B cell (primary cell): ENCODE measurements around the gene ARMC5. TPM values are rescaled to one million over a fixed set of nuclear protein-coding genes. Genes with fewer than 3 reads are reported as not detected.

Source experiments
- ATAC-seq: fragments of 200-7000 bp; cut with Tn5 transposase; one replicate; pipeline ENCODE4 v1.10.0; 2021; ENCODE audit warnings: low read depth, mild to moderate bottlenecking, moderate number of reproducible peaks, moderate library complexity
- CTCF ChIA-PET: fragments of 350-600 bp; sonication (Branson Sonifier 250); formaldehyde crosslinking; loops from one replicate; lab custom pipeline; 2021; ENCODE audit warnings: antibody characterized with exemption, inconsistent platforms; lab: Charles Lee
- POLR2A ChIA-PET: fragments of 350-600 bp; sonication (Branson Sonifier 250); formaldehyde crosslinking; loops from one replicate; lab custom pipeline; 2021; ENCODE audit warnings: antibody characterized with exemption; lab: Charles Lee
- DNase-seq: peaks from one replicate; pipeline ENCODE4 v3.0.0; 2013
- H2AFZ ChIP-seq: 2 replicates; pipeline ENCODE4 v1.6.1; 2012; ENCODE audit warnings: mild to moderate bottlenecking, low read depth, low read length; ENCODE audit not compliant: insufficient read depth, poor library complexity, severe bottlenecking
- H3K27ac ChIP-seq, 2 donors: 1 replicate in 1 of 2; 2 replicates in 1 of 2; pipeline ENCODE4 v1.5.1; 2012 to 2013; ENCODE audit warnings: low read length in 2 of 2, mild to moderate bottlenecking in 2 of 2, moderate library complexity in 1 of 2
- H3K27me3 ChIP-seq, 4 experiments: fragments of 200-600 bp in 1 of 4; sonication (generic) in 1 of 4; replicated peaks in 1 of 4; 1 replicate in 2 of 4; 2 replicates in 2 of 4; pipeline versions ENCODE4 v1.6.1 to v1.7.0; 2013 to 2016; ENCODE audit warnings: low read length in 3 of 4, mild to moderate bottlenecking in 2 of 4, mixed read lengths in 1 of 4, moderate library complexity in 1 of 4; ENCODE audit not compliant: insufficient read depth in 4 of 4, control insufficient read depth in 3 of 4; ENCODE audit errors: control extremely low read depth in 1 of 4
- H3K36me3 ChIP-seq, 2 experiments: replicated peaks in 1 of 2; 1 replicate in 1 of 2; 2 replicates in 1 of 2; pipeline versions ENCODE4 v1.6.1 to v1.7.1; 2013; ENCODE audit warnings: low read length in 1 of 2; ENCODE audit not compliant: insufficient read depth in 2 of 2, control insufficient read depth in 1 of 2; ENCODE audit errors: control extremely low read depth in 1 of 2, extremely low read depth in 1 of 2
- H3K4me1 ChIP-seq, 2 donors: fragments of 200-600 bp in 1 of 2; sonication (generic) in 1 of 2; 1 replicate in 1 of 2; 2 replicates in 1 of 2; pipeline versions ENCODE4 v1.5.1 to v1.6.1; 2013 to 2017; ENCODE audit warnings: low read length in 2 of 2; ENCODE audit not compliant: control insufficient read depth in 2 of 2, insufficient read depth in 2 of 2
- H3K4me2 ChIP-seq: replicated peaks from 2 replicates; pipeline ENCODE3; 2012; ENCODE audit warnings: mild to moderate bottlenecking, low read depth, low read length; ENCODE audit not compliant: poor library complexity, severe bottlenecking
- H3K4me3 ChIP-seq, 5 experiments: fragments of 200-600 bp in 1 of 5; sonication (generic) in 1 of 5; 1 replicate in 3 of 5; 2 replicates in 2 of 5; pipeline versions ENCODE4 v1.5.1 to v1.7.0; 2011 to 2016; ENCODE audit warnings: low read length in 4 of 5, mild to moderate bottlenecking in 4 of 5, low read depth in 2 of 5, control low read depth in 1 of 5, moderate library complexity in 1 of 5; ENCODE audit not compliant: insufficient read depth in 1 of 5; ENCODE audit errors: control extremely low read depth in 1 of 5, extremely low read depth in 1 of 5
- H3K79me2 ChIP-seq: fragments of 200-600 bp; sonication (generic); one replicate; pipeline ENCODE4 v1.6.0; 2016; ENCODE audit warnings: low read length; ENCODE audit not compliant: control insufficient read depth, insufficient read depth
- H3K9ac ChIP-seq: fragments of 200-600 bp; sonication (generic); 2 replicates; pipeline ENCODE4 v1.6.1; 2017; ENCODE audit warnings: mild to moderate bottlenecking, low read length, moderate library complexity
- H3K9me3 ChIP-seq, 3 donors: one replicate each; pipeline versions ENCODE4 v1.6.1 to v1.7.1; 2013; ENCODE audit warnings: low read length in 2 of 3; ENCODE audit not compliant: control insufficient read depth in 2 of 3, insufficient read depth in 1 of 3; ENCODE audit errors: control extremely low read depth in 1 of 3
- H4K20me1 ChIP-seq: 2 replicates; pipeline ENCODE4 v1.6.0; 2012; ENCODE audit warnings: mild to moderate bottlenecking, low read length; ENCODE audit not compliant: insufficient read depth, control insufficient read depth, poor library complexity, severe bottlenecking
- H3K27ac Mint-ChIP-seq: one replicate; pipeline ENCODE4 v1.8.0; 2021; ENCODE audit warnings: mixed read lengths
- H3K27me3 Mint-ChIP-seq: one replicate; pipeline ENCODE4 v1.8.0; 2021; ENCODE audit warnings: mixed read lengths
- H3K4me1 Mint-ChIP-seq: one replicate; pipeline ENCODE4 v1.8.0; 2021; ENCODE audit warnings: mixed read lengths
- H3K4me3 Mint-ChIP-seq: one replicate; pipeline ENCODE4 v1.8.0; 2021; ENCODE audit warnings: mixed read lengths
- H3K9me3 Mint-ChIP-seq: one replicate; pipeline ENCODE4 v1.8.0; 2022; ENCODE audit warnings: mixed read lengths; ENCODE audit not compliant: insufficient read depth
- CTCF ChIP-seq: fragments of 200-600 bp; IDR thresholded peaks from one replicate; pipeline ENCODE4 v1.8.0; 2022; ENCODE audit warnings: antibody characterized with exemption, mild to moderate bottlenecking
- EZH2 ChIP-seq: IDR thresholded peaks from 2 replicates; pipeline ENCODE4 v1.6.1; 2012; ENCODE audit warnings: borderline replicate concordance, low read depth, mild to moderate bottlenecking, moderate library complexity, low read length; ENCODE audit not compliant: insufficient read depth, poor library complexity, severe bottlenecking
- WGBS: methylation state at CpG from one replicate; pipeline ENCODE4 v1.1.5; 2013; ENCODE audit warnings: missing lambda C conversion rate; ENCODE audit not compliant: insufficient coverage; 5-methylcytosine and 5-hydroxymethylcytosine counted together
- intact Hi-C: fragments of 100-400 bp; cut with micrococcal nuclease; formaldehyde crosslinking; loops from one replicate; pipeline ENCODE4 v1.10.0; 2022
- polyA plus RNA-seq: library from polyadenylated mRNA; depleted of rRNA; stranded (reverse); fragments of >200 nt; gene quantifications from 2 replicates; pipeline ENCODE4 v1.2.3, GENCODE V29; 2012
- total RNA-seq, 2 donors: library from RNA; stranded (reverse); fragments of 120-200 nt in 1 of 2; gene quantifications; 1 replicate in 1 of 2; 2 replicates in 1 of 2; pipeline versions ENCODE4 v1.2.3 to v1.2.4, GENCODE V29; 2013 to 2022

Gene ARMC5
- total and polyA plus RNA-seq, 2 donors (not counting 1 experiment from before 2014, with no cell fraction given): 11.7 to 15.4 TPM

- CTCF ChIA-PET: interaction anchor here (1.0 to 1.2 kb wide), 2 partner anchors 8 to 288 kb away, joined by 3 to 6 read pairs; no protein-coding TSS in a partner anchor
- Mint-ChIP-seq H3K9me3 (no peaks in the 10 kb centered on the region), H3K4me1 (peaks cover 2% of the 10 kb centered on the region), H3K27me3 (peaks cover 8% of the 10 kb centered on the region), H3K4me3 (no peak overlapping the region), H3K27ac (no peak overlapping the region)
- no peaks in the 10 kb centered on the region for H4K20me1 ChIP-seq
- 77% methylated on average over 3 of the region's 5 CpGs for WGBS
- POLR2A ChIA-PET: interaction anchor here (0.9 kb wide), 1 partner anchor 852 kb away, joined by 3 read pairs; no protein-coding TSS in a partner anchor
- TF ChIP-seq CTCF (no peak), EZH2 (no peak)
- H3K27me3 ChIP-seq: no peaks in the 10 kb centered on the region
- no peak overlapping the region for H3K9ac ChIP-seq
- H2AFZ ChIP-seq: no peak overlapping the region
- no peaks in the 10 kb centered on the region for H3K79me2 ChIP-seq
- H3K4me1 ChIP-seq: peaks cover 3 to 7% of the 10 kb centered on the region in 2 donors
- no peak overlapping the region for H3K4me3 ChIP-seq
- intact Hi-C loops: no loop called here
- no peak overlapping the region for H3K27ac ChIP-seq
- no peak overlapping the region for H3K4me2 ChIP-seq
- H3K36me3 ChIP-seq: no peaks in the 10 kb centered on the region
- ATAC-seq: no peak
- no peak for DNase-seq
- peaks cover 0 to 9% (median 0%) of the 10 kb centered on the region in 3 donors for H3K9me3 ChIP-seq
Measured at GRCh38 chr16:31430380-31431052, 28.8 kb upstream of the ARMC5 start.
